KMS-11 (cell line): ENCODE measurements around the gene GAD1.

Experiments
- H2AFZ ChIP-seq: fragments of 200-600 bp; sonication (generic); 2 replicates; pipeline ENCODE4 v1.6.1; 2016; ENCODE audit warnings: antibody characterized with exemption, mixed run types, low read depth
- H3K27ac ChIP-seq: fragments of 200-600 bp; sonication (generic); 2 replicates; pipeline ENCODE4 v1.6.1; 2016; ENCODE audit warnings: mild to moderate bottlenecking, mixed run types
- H3K27me3 ChIP-seq: fragments of 200-600 bp; sonication (generic); 2 replicates; pipeline ENCODE4 v1.6.1; 2017; ENCODE audit warnings: mild to moderate bottlenecking, low read depth, mixed run types, moderate library complexity; ENCODE audit not compliant: insufficient read depth
- H3K36me3 ChIP-seq: fragments of 200-600 bp; sonication (generic); 2 replicates; pipeline ENCODE4 v1.6.1; 2017; ENCODE audit warnings: mild to moderate bottlenecking, mixed run types; ENCODE audit not compliant: insufficient read depth
- H3K4me1 ChIP-seq: fragments of 200-600 bp; sonication (generic); 2 replicates; pipeline ENCODE4 v1.6.1; 2016; ENCODE audit warnings: mild to moderate bottlenecking, low read depth, mixed run types; ENCODE audit not compliant: poor library complexity, severe bottlenecking
- H3K4me2 ChIP-seq: fragments of 200-600 bp; sonication (generic); 2 replicates; pipeline ENCODE4 v1.7.0; 2016; ENCODE audit warnings: mild to moderate bottlenecking, mixed run types
- H3K4me3 ChIP-seq: fragments of 200-600 bp; sonication (generic); IDR thresholded peaks from 2 replicates; pipeline ENCODE4 v1.6.1; 2017; ENCODE audit warnings: low read depth, low read length, mixed read lengths; ENCODE audit not compliant: insufficient read depth
- H3K79me2 ChIP-seq: fragments of 200-600 bp; sonication (generic); 2 replicates; pipeline ENCODE4 v1.6.1; 2016; ENCODE audit warnings: low read depth, mixed run types; ENCODE audit not compliant: insufficient read depth
- H3K9ac ChIP-seq: fragments of 200-600 bp; sonication (generic); 2 replicates; pipeline ENCODE4 v1.6.1; 2016; ENCODE audit warnings: mild to moderate bottlenecking, mixed run types
- H4K20me1 ChIP-seq: fragments of 200-600 bp; sonication (generic); 2 replicates; pipeline ENCODE4 v1.6.1; 2016; ENCODE audit warnings: mild to moderate bottlenecking, mixed run types; ENCODE audit not compliant: insufficient read depth
- TF ChIP-seq, protein P1 (sequence below): fragments of 200-600 bp; sonication (generic); conservative IDR thresholded peaks from 2 replicates; pipeline ENCODE4 v1.6.1; 2017; ENCODE audit warnings: low read depth, mild to moderate bottlenecking, antibody characterized with exemption, low read length, moderate library complexity, mixed read lengths

Gene GAD1

GRCh38 chr2:170882758-170883157 lies 66.1 kb downstream of the GAD1 start:
- H3K27me3 ChIP-seq = no peaks in the 10 kb centered on the region
- H3K9ac ChIP-seq = no peak overlapping the region
- no peak overlapping the region for H3K4me2 ChIP-seq

GRCh38 chr2:170883683-170884082 lies 67.0 kb downstream of the GAD1 start:
- Histone ChIP-seq H2AFZ (no peak overlapping the region), H3K4me1 (no peaks in the 10 kb centered on the region), H3K4me3 (no peak overlapping the region), H3K4me2 (no peak overlapping the region), H4K20me1 (no peaks in the 10 kb centered on the region), H3K27ac (no peak overlapping the region), H3K9ac (no peak overlapping the region), H3K79me2 (no peaks in the 10 kb centered on the region), H3K27me3 (no peaks in the 10 kb centered on the region), H3K36me3 (no peaks in the 10 kb centered on the region)
- TF ChIP-seq, protein P1, sequence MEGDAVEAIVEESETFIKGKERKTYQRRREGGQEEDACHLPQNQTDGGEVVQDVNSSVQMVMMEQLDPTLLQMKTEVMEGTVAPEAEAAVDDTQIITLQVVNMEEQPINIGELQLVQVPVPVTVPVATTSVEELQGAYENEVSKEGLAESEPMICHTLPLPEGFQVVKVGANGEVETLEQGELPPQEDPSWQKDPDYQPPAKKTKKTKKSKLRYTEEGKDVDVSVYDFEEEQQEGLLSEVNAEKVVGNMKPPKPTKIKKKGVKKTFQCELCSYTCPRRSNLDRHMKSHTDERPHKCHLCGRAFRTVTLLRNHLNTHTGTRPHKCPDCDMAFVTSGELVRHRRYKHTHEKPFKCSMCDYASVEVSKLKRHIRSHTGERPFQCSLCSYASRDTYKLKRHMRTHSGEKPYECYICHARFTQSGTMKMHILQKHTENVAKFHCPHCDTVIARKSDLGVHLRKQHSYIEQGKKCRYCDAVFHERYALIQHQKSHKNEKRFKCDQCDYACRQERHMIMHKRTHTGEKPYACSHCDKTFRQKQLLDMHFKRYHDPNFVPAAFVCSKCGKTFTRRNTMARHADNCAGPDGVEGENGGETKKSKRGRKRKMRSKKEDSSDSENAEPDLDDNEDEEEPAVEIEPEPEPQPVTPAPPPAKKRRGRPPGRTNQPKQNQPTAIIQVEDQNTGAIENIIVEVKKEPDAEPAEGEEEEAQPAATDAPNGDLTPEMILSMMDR = no peak

More at GRCh38 chr2:170882758-170883157, 66.1 kb downstream of the GAD1 start:
- H3K4me1 ChIP-seq = no peaks in the 10 kb centered on the region
- H3K79me2 ChIP-seq = no peaks in the 10 kb centered on the region
- no peaks in the 10 kb centered on the region for H4K20me1 ChIP-seq
- H3K27ac ChIP-seq = no peak overlapping the region
- H3K4me3 ChIP-seq = no peak overlapping the region
- H2AFZ ChIP-seq = no peak overlapping the region
- TF ChIP-seq, protein P1 = no peak
- no peaks in the 10 kb centered on the region for H3K36me3 ChIP-seq

GRCh38 chr2:170885130-170885791 lies 68.6 kb downstream of the GAD1 start:
- no peaks in the 10 kb centered on the region for H4K20me1 ChIP-seq
- no peaks in the 10 kb centered on the region for H3K36me3 ChIP-seq
- no peak overlapping the region for H3K4me3 ChIP-seq
- H3K9ac ChIP-seq = no peak overlapping the region
- no peaks in the 10 kb centered on the region for H3K79me2 ChIP-seq
- H3K4me2 ChIP-seq = no peak overlapping the region
- no peaks in the 10 kb centered on the region for H3K4me1 ChIP-seq
- TF ChIP-seq, protein P1 = no peak
- H3K27ac ChIP-seq = no peak overlapping the region
- H2AFZ ChIP-seq = no peak overlapping the region
- no peaks in the 10 kb centered on the region for H3K27me3 ChIP-seq

- H3K4me3 ChIP-seq = no peak overlapping the region
- no peaks in the 10 kb centered on the region for H4K20me1 ChIP-seq
- H3K4me1 ChIP-seq = no peaks in the 10 kb centered on the region
- TF ChIP-seq, protein P1 = no peak
- no peaks in the 10 kb centered on the region for H3K36me3 ChIP-seq
- H3K79me2 ChIP-seq = no peaks in the 10 kb centered on the region
- no peak overlapping the region for H3K27ac ChIP-seq
- no peak overlapping the region for H3K4me2 ChIP-seq
- H3K9ac ChIP-seq = no peak overlapping the region
- no peaks in the 10 kb centered on the region for H3K27me3 ChIP-seq
- no peak overlapping the region for H2AFZ ChIP-seq
Measured at GRCh38 chr2:170886386-170886785, 69.7 kb downstream of the GAD1 start.
